OCI-LY3 (cell line): ENCODE measurements around the gene TNIP1.

Source experiments
- CTCF ChIP-seq: fragments of 200-600, 300-600 bp; sonication (generic); IDR thresholded peaks from 2 replicates; pipeline ENCODE4 v1.5.1; 2014; ENCODE audit warnings: antibody characterized with exemption, low read length, low read depth
- EZH2phosphoT487 ChIP-seq: fragments of 200-600 bp; shearing (Covaris generic); IDR thresholded peaks from 2 replicates; pipeline ENCODE4 v1.6.1; 2018; ENCODE audit warnings: antibody characterized with exemption, mixed run types, low read depth

- no peak for TF ChIP-seq CTCF
- no peak for TF ChIP-seq EZH2phosphoT487
These were observed 50.5 kb downstream of the TNIP1 start for GRCh38 chr5:151030379-151030778.
